Panc1 (cell line): Measurements from ENCODE around the gene TRIM44. TPM values are rescaled to one million over a fixed set of nuclear protein-coding genes. Genes with fewer than 3 reads are reported as not detected.

Experiments used
- ATAC-seq: fragments of 200-7000 bp; cut with Tn5 transposase; 2 replicates; pipeline ENCODE4 v1.9.1; 2020; ENCODE audit warnings: mild to moderate bottlenecking, moderate library complexity
- BruUV-seq: library from RNA; stranded (reverse); fragments of 400-500 nt; replicated peaks from 2 replicates; lab custom pipeline; 2021; lab: Mats Ljungman, UMichigan
- CTCF ChIA-PET: fragments of 300-600 bp; sonication (Branson Sonifier 250); formaldehyde crosslinking; loops from one replicate; lab custom pipeline; 2022; ENCODE audit warnings: antibody characterized with exemption; lab: Charles Lee
- POLR2A ChIA-PET: fragments of 300-600 bp; sonication (Branson Sonifier 250); formaldehyde crosslinking; loops from one replicate; lab custom pipeline; 2022; ENCODE audit warnings: antibody characterized with exemption; lab: Charles Lee
- DNase-seq: peaks from one replicate; pipeline ENCODE4 v3.0.0-alpha.2; 2010; ENCODE audit warnings: low read depth, low spot score
- H3K27ac ChIP-seq: 2 replicates; pipeline ENCODE4 v1.5.1; 2011; ENCODE audit warnings: mild to moderate bottlenecking, low read length, inconsistent platforms
- H3K27me3 ChIP-seq: fragments of 200-500 bp; sonication (Bioruptor generic); 2 replicates; pipeline ENCODE4 v1.6.0; 2014; ENCODE audit warnings: low read length, inconsistent platforms; ENCODE audit not compliant: control insufficient read depth, insufficient read depth
- H3K36me3 ChIP-seq: fragments of 200-500 bp; sonication (Bioruptor generic); 2 replicates; pipeline ENCODE4 v1.5.1; 2014; ENCODE audit warnings: inconsistent platforms, mild to moderate bottlenecking, low read length, moderate library complexity; ENCODE audit not compliant: control insufficient read depth, insufficient read depth
- H3K4me1 ChIP-seq: 2 replicates; pipeline ENCODE4 v1.5.1; 2011; ENCODE audit warnings: inconsistent platforms, mild to moderate bottlenecking, low read length, moderate library complexity; ENCODE audit not compliant: control insufficient read depth, insufficient read depth
- H3K4me3 ChIP-seq, 2 experiments: 2 replicates each; pipeline ENCODE4 v1.5.1; 2011 to 2012; ENCODE audit warnings: low read depth in 2 of 2, low read length in 2 of 2, mild to moderate bottlenecking in 2 of 2, inconsistent platforms in 1 of 2, moderate library complexity in 1 of 2
- H3K9me3 ChIP-seq: fragments of 200-500 bp; sonication (Bioruptor generic); 2 replicates; pipeline ENCODE4 v1.5.1; 2014; ENCODE audit warnings: low read depth, mild to moderate bottlenecking, inconsistent platforms, low read length, moderate library complexity; ENCODE audit not compliant: control insufficient read depth, insufficient read depth
- CTCF ChIP-seq: fragments of 450-650 bp; IDR thresholded peaks from 2 replicates; pipeline ENCODE4 v1.5.1; 2017; ENCODE audit warnings: mild to moderate bottlenecking
- POLR2AphosphoS5 ChIP-seq: IDR thresholded peaks from 2 replicates; pipeline ENCODE4 v1.6.1; 2012; ENCODE audit warnings: mild to moderate bottlenecking, low read depth, low read length, moderate library complexity
- REST ChIP-seq, 2 experiments: IDR thresholded peaks; 2 replicates each; pipeline ENCODE4 v1.6.1; 2011 to 2012; ENCODE audit warnings: low read depth in 2 of 2, control low read depth in 1 of 2, low read length in 1 of 2, mild to moderate bottlenecking in 1 of 2, moderate library complexity in 1 of 2; ENCODE audit not compliant: insufficient read depth in 1 of 2
- SIN3A ChIP-seq: IDR thresholded peaks from 2 replicates; pipeline ENCODE4 v1.6.1; 2012; ENCODE audit warnings: low read depth, mild to moderate bottlenecking, low read length, moderate library complexity, borderline replicate concordance; ENCODE audit not compliant: insufficient read depth
- TCF7L2 ChIP-seq: IDR thresholded peaks from 2 replicates; pipeline ENCODE4 v1.6.1; 2011; ENCODE audit warnings: mild to moderate bottlenecking, low read depth, low read length, inconsistent platforms
- in situ Hi-C: cut with HindIII; loops from 2 replicates; pipeline ENCODE4 v1.10.0; 2016; ENCODE audit warnings: low sequenced_read_pairs, low pct_unique_long_range_greater_than_20kb
- intact Hi-C: fragments of 100-400 bp; cut with micrococcal nuclease; formaldehyde crosslinking; loops from one replicate; pipeline ENCODE4 v1.10.0; 2022; ENCODE audit not compliant: unreplicated experiment
- total RNA-seq: library from RNA; stranded (reverse); gene quantifications from one replicate; pipeline ENCODE4 v1.2.1, GENCODE V29; 2021; ENCODE audit not compliant: unreplicated experiment

TRIM44 gene
- total RNA-seq, 1 experiment from 2014 or later, result 80.3 TPM

- H3K4me3 ChIP-seq, result no peak overlapping the region
- ChIA-PET CTCF (no interaction called here), POLR2A (no interaction called here)
- no peak overlapping the region for H3K27ac ChIP-seq
- no peaks in the 10 kb centered on the region for H3K36me3 ChIP-seq
- intact Hi-C loops, result no loop called here
- no peaks in the 10 kb centered on the region for H3K9me3 ChIP-seq
- no peaks in the 10 kb centered on the region; the same call in 1 of the 2 replicates for H3K27me3 ChIP-seq
- no peaks in the 10 kb centered on the region; the same call in 1 of the 2 replicates for H3K4me1 ChIP-seq
- no peak for ATAC-seq
- no TSS peak for BruUV-seq
- TF ChIP-seq TCF7L2, result no peak
- in situ Hi-C loops, result no loop called here
- DNase-seq, result no peak
These were observed 28.6 kb upstream of the TRIM44 start for GRCh38 chr11:35633827-35634423.

GRCh38 chr11:35635933-35636332, 26.6 kb upstream of the TRIM44 start:
- DNase-seq (no peak), ATAC-seq (no peak)
- intact Hi-C loops (no loop called here), in situ Hi-C loops (no loop called here)
- POLR2A ChIA-PET, result no interaction called here
- no TSS peak for BruUV-seq
- H3K27ac ChIP-seq, result no peak overlapping the region
- no peaks in the 10 kb centered on the region; the same call in 1 of the 2 replicates for H3K27me3 ChIP-seq
- H3K4me3 ChIP-seq, result no peak overlapping the region
- TF ChIP-seq SIN3A, result no peak
- no peak for TF ChIP-seq REST (IDR thresholded peaks at IDR 0.05; ENCODE audit: insufficient read depth in 1 of 2, low read depth in 2 of 2, low read length in 1 of 2)
- TF ChIP-seq CTCF, result no peak
- no peak for TF ChIP-seq POLR2AphosphoS5
- TF ChIP-seq TCF7L2, result no peak
- no peaks in the 10 kb centered on the region for H3K36me3 ChIP-seq
- H3K4me1 ChIP-seq, result no peaks in the 10 kb centered on the region
- CTCF ChIA-PET, result no interaction called here
- no peaks in the 10 kb centered on the region for H3K9me3 ChIP-seq

- H3K4me3 ChIP-seq, result no peak overlapping the region
- no peaks in the 10 kb centered on the region for H3K36me3 ChIP-seq
- POLR2A ChIA-PET, result no interaction called here
- BruUV-seq, result no TSS peak
- CTCF ChIA-PET, result no interaction called here
- in situ Hi-C loops, result no loop called here
- no peaks in the 10 kb centered on the region for H3K4me1 ChIP-seq
- H3K9me3 ChIP-seq, result no peaks in the 10 kb centered on the region
- intact Hi-C loops, result no loop called here
- no peak for DNase-seq
- no peak for ATAC-seq
- TF ChIP-seq CTCF, result no peak
- TF ChIP-seq SIN3A, result no peak
- no peak for TF ChIP-seq TCF7L2
- TF ChIP-seq REST (IDR thresholded peaks at IDR 0.05; ENCODE audit: insufficient read depth in 1 of 2, low read depth in 2 of 2, low read length in 1 of 2), result no peak
- H3K27ac ChIP-seq, result no peak overlapping the region
- no peaks in the 10 kb centered on the region; the same call in 1 of the 2 replicates for H3K27me3 ChIP-seq
These were observed 22.9 kb upstream of the TRIM44 start for GRCh38 chr11:35639591-35640179.
